Loucy (cell line): Measurements from ENCODE around the gene MAD1L1.
"Not testable (repeated sequence)": the region's sequence is repeated elsewhere in the genome, so short reads cannot be mapped to it uniquely, and the experiment has no call there.

Experiments
- EZH2phosphoT487 ChIP-seq: fragments of 200-600 bp; IDR thresholded peaks from 2 replicates; pipeline ENCODE4 v1.6.1; 2018; ENCODE audit warnings: antibody characterized with exemption, mild to moderate bottlenecking, moderate library complexity, borderline replicate concordance
- TF ChIP-seq, protein P1 (sequence below): fragments of 200-600 bp; sonication (generic); conservative IDR thresholded peaks from 2 replicates; pipeline ENCODE4 v1.5.1; 2014; ENCODE audit warnings: mild to moderate bottlenecking, antibody characterized with exemption, low read length

- TF ChIP-seq, protein P1, sequence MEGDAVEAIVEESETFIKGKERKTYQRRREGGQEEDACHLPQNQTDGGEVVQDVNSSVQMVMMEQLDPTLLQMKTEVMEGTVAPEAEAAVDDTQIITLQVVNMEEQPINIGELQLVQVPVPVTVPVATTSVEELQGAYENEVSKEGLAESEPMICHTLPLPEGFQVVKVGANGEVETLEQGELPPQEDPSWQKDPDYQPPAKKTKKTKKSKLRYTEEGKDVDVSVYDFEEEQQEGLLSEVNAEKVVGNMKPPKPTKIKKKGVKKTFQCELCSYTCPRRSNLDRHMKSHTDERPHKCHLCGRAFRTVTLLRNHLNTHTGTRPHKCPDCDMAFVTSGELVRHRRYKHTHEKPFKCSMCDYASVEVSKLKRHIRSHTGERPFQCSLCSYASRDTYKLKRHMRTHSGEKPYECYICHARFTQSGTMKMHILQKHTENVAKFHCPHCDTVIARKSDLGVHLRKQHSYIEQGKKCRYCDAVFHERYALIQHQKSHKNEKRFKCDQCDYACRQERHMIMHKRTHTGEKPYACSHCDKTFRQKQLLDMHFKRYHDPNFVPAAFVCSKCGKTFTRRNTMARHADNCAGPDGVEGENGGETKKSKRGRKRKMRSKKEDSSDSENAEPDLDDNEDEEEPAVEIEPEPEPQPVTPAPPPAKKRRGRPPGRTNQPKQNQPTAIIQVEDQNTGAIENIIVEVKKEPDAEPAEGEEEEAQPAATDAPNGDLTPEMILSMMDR: not testable (repeated sequence)
- TF ChIP-seq EZH2phosphoT487: not testable (repeated sequence)
Measured at GRCh38 chr7:2269089-2269990, 36.6 kb upstream of the MAD1L1 start.
